ENCODE results near the gene DLGAP4. TPM values are rescaled to one million over a fixed set of nuclear protein-coding genes. Genes with fewer than 3 reads are reported as not detected.

The DLGAP4 gene
- total RNA-seq, 2 experiments from 2014 or later: 19.9 to 23.6 TPM

DNA sequence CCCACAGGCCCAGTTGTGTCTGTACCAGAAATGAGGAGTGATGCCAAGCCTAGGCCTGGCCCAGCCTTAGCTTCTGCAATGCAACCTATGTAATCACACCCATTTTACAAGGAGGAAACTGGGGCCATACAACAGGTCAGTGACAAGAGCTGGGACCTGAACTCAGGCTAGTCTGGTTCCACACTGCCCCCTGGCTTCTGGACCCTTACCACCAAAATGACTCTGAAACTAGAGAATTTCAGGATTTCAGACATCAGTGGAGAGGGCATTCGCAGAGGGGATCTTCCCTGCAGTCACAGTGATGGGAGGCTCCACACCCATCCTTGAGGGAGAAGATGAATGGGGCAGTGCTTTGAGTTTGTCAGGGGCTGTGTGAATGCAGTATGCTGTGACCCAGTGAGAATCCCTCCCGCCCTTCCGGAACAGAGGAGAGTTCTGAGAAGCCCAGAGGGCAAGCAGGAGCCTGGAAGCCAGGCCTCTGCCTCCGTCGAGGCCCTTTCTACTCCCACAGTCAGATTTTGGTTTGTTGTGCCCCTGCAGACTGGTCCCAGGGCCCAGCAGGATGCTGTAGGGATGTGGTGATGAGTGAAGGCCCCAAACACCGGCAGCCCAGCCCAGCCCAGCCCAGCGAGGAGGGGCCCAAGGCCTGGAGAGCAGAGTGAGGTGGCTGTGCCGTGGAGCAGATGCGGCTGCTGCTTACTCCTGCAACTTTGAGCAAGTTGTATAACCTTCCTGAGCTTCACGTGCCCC is 187.1 kb downstream of the DLGAP4 start:
- H3K4me1 Mint-ChIP-seq (ENCODE audit: low read depth): peaks cover 41% of the 10 kb centered on the region
- H3K27ac Mint-ChIP-seq: peak overlapping the region; percentile 93
- no peaks in the 10 kb centered on the region for H3K9me3 Mint-ChIP-seq (ENCODE audit: insufficient read depth)
- DNase-seq (peak; percentile 44), ATAC-seq (no peak)
- CTCF ChIA-PET: interaction anchor here (1.1 to 2.7 kb wide), 9 partner anchors 11 to 291 kb away, joined by 3 to 13 read pairs (median 6); no protein-coding TSS in a partner anchor
- POLR2A ChIA-PET: interaction anchor here (0.8 kb wide), 1 partner anchor 95 kb away, joined by 3 read pairs; no protein-coding TSS in a partner anchor
- no peak overlapping the region for H3K4me3 Mint-ChIP-seq
- H3K36me3 Mint-ChIP-seq (ENCODE audit: low read depth): peaks cover 4% of the 10 kb centered on the region
- H3K27me3 Mint-ChIP-seq (ENCODE audit: low read depth): no peaks in the 10 kb centered on the region

DNA sequence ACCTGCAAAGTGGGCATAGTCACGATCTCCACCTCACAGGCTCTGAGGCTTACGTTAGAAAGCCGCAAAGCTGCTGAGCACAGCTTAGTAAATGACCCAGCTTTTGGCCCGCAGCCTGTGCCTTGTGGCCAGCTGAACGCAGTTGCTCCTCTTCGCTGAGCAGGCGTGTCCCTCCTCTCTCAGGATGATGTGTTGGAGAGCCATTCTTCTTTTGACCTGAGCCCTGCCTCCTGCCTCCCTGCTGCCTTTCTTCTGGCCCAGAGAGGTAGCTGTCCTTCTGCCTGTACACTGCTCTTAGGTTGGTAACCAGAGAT is 187.6 kb downstream of the DLGAP4 start:
- DNase-seq: no peak
- Mint-ChIP-seq H3K27ac (peak overlapping the region; percentile 18), H3K4me3 (no peak overlapping the region), H3K4me1 (ENCODE audit: low read depth) (peaks cover 41% of the 10 kb centered on the region), H3K9me3 (ENCODE audit: insufficient read depth) (no peaks in the 10 kb centered on the region), H3K27me3 (ENCODE audit: low read depth) (no peaks in the 10 kb centered on the region), H3K36me3 (ENCODE audit: low read depth) (peaks cover 4% of the 10 kb centered on the region)
- CTCF ChIA-PET: interaction anchor here (2.1 to 2.7 kb wide), 2 partner anchors 54 to 291 kb away, joined by 7 to 13 read pairs; no protein-coding TSS in a partner anchor
- no peak for ATAC-seq
- POLR2A ChIA-PET: no interaction called here

DNA sequence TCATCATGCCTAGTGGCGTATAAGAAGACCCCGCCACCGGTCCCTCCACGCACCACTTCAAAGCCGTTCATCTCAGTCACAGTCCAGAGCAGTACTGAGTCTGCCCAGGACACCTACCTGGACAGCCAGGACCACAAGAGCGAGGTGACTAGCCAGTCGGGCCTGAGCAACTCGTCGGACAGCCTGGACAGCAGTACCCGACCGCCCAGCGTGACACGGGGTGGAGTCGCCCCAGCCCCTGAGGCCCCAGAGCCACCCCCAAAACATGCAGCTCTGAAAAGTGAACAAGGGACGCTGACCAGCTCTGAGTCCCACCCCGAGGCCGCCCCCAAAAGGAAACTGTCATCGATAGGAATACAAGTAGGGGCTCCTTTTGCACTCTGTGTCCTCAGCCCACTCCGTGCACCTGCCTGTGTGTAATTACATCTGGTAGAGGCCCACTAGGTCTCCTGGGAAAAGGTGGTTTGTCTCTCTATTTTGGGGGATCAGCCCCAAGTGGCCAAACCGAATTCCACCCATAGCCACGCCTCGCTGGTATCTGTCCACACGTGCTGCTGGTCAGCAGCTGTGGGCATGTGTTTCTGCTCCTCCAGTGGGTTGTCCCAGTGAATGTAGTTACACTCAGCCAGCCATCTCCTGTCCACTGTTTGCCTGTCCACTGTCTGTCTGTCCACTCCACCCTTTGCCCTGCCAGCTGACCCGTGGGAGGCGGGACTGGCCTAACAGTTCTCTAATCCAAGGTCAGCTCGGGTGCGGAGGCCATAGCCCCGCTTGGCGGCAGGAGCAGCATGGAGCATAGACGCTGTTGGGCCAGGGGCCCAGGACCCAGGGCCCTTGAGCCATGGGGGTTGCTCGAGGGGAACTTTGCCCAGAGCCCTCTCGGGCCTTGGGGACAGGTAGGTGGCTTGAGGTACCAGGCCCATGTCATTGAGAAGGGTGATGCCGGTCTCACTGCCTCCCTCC is 190.8 kb downstream of the DLGAP4 start:
- ChIA-PET POLR2A (no interaction called here), CTCF (no interaction called here)
- Mint-ChIP-seq H3K4me1 (ENCODE audit: low read depth) (peaks cover 21% of the 10 kb centered on the region), H3K27me3 (ENCODE audit: low read depth) (no peaks in the 10 kb centered on the region), H3K36me3 (ENCODE audit: low read depth) (peaks cover 6% of the 10 kb centered on the region), H3K9me3 (ENCODE audit: insufficient read depth) (no peaks in the 10 kb centered on the region), H3K4me3 (no peak overlapping the region), H3K27ac (no peak overlapping the region)
- ATAC-seq (no peak), DNase-seq (no peak)

DNA sequence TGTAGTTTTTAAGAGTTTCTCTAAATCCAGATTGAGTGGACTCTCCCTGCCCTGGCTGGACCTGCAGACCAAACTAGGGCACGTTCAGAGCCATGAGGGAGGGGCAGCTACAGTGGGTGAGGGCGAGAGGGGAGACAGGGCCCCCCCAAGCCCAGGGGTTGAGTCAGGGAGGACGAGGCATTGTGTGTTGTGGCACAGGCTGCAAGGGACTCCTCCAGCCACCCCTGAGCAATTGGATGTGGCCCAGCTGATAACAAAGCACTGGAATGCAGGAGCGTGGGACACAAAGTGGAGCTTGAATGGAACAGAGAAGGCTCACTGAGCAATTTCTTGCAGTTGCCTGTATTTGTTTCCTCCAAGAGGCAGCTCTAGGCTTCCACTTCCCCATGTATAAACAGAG is 191.7 kb downstream of the DLGAP4 start:
- Mint-ChIP-seq H3K9me3 (ENCODE audit: insufficient read depth) (no peaks in the 10 kb centered on the region), H3K4me1 (ENCODE audit: low read depth) (peaks cover 13% of the 10 kb centered on the region), H3K27ac (no peak overlapping the region), H3K27me3 (ENCODE audit: low read depth) (no peaks in the 10 kb centered on the region), H3K36me3 (ENCODE audit: low read depth) (peaks cover 6% of the 10 kb centered on the region), H3K4me3 (no peak overlapping the region)
- ATAC-seq (no peak), DNase-seq (no peak)
- ChIA-PET CTCF (no interaction called here), POLR2A (no interaction called here)

DNA sequence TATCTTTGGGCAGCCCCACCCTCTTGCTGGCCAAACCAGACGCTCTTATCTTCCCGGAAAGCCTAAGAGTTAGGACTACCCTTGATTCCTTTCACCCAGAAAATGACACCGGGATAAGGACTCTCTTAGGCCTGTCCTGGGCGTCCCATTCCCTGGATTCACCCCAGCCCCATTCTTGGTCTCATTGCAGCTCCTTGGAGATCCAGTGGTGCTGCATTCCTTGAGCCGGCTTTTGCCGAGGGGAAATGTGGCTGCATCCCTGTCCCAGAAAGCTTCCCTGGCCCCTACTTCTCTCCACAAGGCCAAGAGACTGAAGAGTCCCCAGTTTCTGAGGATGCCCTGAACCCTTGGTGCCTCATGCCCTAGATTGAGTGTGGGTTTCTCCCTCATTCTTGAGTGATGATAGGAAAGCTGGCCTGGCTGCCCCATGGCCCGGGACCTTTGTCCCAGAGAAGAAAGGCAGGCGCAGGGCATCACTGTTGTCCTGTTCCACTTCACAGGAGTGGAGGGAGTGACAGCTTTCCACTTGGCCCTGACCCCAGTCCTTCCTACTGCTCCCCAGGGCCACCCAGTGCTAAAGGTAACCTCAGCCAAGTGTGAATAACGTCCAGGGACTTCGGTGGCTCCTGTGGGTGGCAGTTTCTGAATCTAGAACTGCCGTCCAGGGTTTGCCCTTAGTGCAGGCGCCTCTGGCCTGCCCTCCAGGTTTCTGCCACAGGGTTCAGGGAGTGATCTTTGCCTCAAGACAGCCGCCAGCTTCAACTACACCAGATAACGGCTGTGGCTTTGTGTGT is 192.4 kb downstream of the DLGAP4 start:
- Mint-ChIP-seq H3K4me3 (no peak overlapping the region), H3K27ac (no peak overlapping the region)
- CTCF ChIA-PET: no interaction called here

DNA sequence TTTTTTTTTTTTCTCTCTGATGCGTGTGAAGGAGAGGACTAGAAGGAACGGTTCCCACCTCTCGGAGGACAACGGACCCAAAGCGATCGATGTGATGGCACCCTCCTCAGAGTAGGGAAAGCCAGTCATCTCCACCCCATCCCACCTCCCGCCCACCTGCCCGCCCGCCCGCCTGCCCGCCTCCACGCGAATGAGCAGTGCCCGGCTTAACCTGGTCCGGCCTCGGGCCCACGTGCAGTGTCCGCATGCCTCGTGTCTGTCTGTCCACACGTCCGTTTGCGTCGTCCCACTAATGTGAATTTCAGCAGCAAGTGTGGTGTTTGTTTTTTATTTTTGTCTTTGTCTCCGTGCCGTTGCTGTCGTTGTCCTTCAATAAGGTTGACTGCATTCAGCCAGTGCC is 193.1 kb downstream of the DLGAP4 start:
- CTCF ChIA-PET: no interaction called here
- peaks cover 6% of the 10 kb centered on the region for H3K36me3 Mint-ChIP-seq (ENCODE audit: low read depth)

More for the DNA sequence above, 192.4 kb downstream of the DLGAP4 start:
- no peaks in the 10 kb centered on the region for H3K27me3 Mint-ChIP-seq (ENCODE audit: low read depth)
- H3K36me3 Mint-ChIP-seq (ENCODE audit: low read depth): peaks cover 6% of the 10 kb centered on the region
- POLR2A ChIA-PET: no interaction called here
- H3K4me1 Mint-ChIP-seq (ENCODE audit: low read depth): peaks cover 5% of the 10 kb centered on the region
- H3K9me3 Mint-ChIP-seq (ENCODE audit: insufficient read depth): no peaks in the 10 kb centered on the region
- no peak for DNase-seq
- ATAC-seq: no peak

GRCh38 chr20:36499723-36500501 is 193.8 kb downstream of the DLGAP4 start:
- no peaks in the 10 kb centered on the region for H3K9me3 Mint-ChIP-seq (ENCODE audit: insufficient read depth)

More for the DNA sequence above, 193.1 kb downstream of the DLGAP4 start:
- no peaks in the 10 kb centered on the region for H3K27me3 Mint-ChIP-seq (ENCODE audit: low read depth)
- POLR2A ChIA-PET: no interaction called here
- H3K4me1 Mint-ChIP-seq (ENCODE audit: low read depth): no peaks in the 10 kb centered on the region
- DNase-seq (no peak), ATAC-seq (no peak)
- H3K27ac Mint-ChIP-seq: no peak overlapping the region
- no peak overlapping the region for H3K4me3 Mint-ChIP-seq
- no peaks in the 10 kb centered on the region for H3K9me3 Mint-ChIP-seq (ENCODE audit: insufficient read depth)

GRCh38 chr20:36501367-36502006 is 195.3 kb downstream of the DLGAP4 start:
- no peak overlapping the region for H3K4me3 Mint-ChIP-seq
- H3K9me3 Mint-ChIP-seq (ENCODE audit: insufficient read depth): no peaks in the 10 kb centered on the region
- H3K27me3 Mint-ChIP-seq (ENCODE audit: low read depth): no peaks in the 10 kb centered on the region
- H3K27ac Mint-ChIP-seq: no peak overlapping the region
- DNase-seq: no peak
- peaks cover 3% of the 10 kb centered on the region for H3K4me1 Mint-ChIP-seq (ENCODE audit: low read depth)
- ChIA-PET CTCF (interaction anchor here (0.7 to 1.5 kb wide), 3 partner anchors 10 to 62 kb away, joined by 3 to 5 read pairs (median 4); no protein-coding TSS in a partner anchor), POLR2A (no interaction called here)
- ATAC-seq: no peak
- H3K36me3 Mint-ChIP-seq (ENCODE audit: low read depth): peaks cover 6% of the 10 kb centered on the region

More at GRCh38 chr20:36499723-36500501, 193.8 kb downstream of the DLGAP4 start:
- peaks cover 6% of the 10 kb centered on the region for H3K36me3 Mint-ChIP-seq (ENCODE audit: low read depth)
- DNase-seq: no peak
- no peaks in the 10 kb centered on the region for H3K27me3 Mint-ChIP-seq (ENCODE audit: low read depth)
- CTCF ChIA-PET: interaction anchor here (1.1 kb wide), 1 partner anchor 359 kb away, joined by 3 read pairs; no protein-coding TSS in a partner anchor
- H3K4me3 Mint-ChIP-seq: no peak overlapping the region
- ATAC-seq: no peak
- POLR2A ChIA-PET: interaction anchor here (0.8 to 0.9 kb wide), 2 partner anchors 8 to 27 kb away, joined by 3 read pairs; no protein-coding TSS in a partner anchor
- H3K4me1 Mint-ChIP-seq (ENCODE audit: low read depth): no peaks in the 10 kb centered on the region
- H3K27ac Mint-ChIP-seq: no peak overlapping the region

DNA sequence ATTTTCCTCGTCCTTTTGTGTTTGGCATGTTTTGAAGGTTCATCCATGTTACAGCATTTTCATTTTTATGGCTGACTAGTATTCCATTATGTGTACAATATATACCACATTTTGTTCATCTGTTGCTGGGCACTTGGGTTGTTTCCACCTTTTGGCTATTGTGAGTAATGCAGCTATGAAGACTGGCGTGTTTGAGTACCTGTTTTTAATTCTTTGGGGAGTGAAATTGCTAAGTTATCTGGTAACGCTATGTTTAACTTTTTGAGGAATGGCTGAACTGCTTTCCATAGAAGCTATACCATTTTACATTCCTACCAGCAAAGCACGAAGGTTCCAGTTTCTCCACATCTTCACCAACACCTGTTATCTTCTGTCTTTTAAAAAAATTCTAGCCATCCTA is 198.2 kb downstream of the DLGAP4 start:
- POLR2A ChIA-PET: no interaction called here
- CTCF ChIA-PET: interaction anchor here (0.7 kb wide), 1 partner anchor 100 kb away, joined by 4 read pairs; no protein-coding TSS in a partner anchor
- Mint-ChIP-seq H3K27ac (no peak overlapping the region), H3K9me3 (ENCODE audit: insufficient read depth) (no peaks in the 10 kb centered on the region), H3K4me3 (no peak overlapping the region), H3K4me1 (ENCODE audit: low read depth) (peaks cover 6% of the 10 kb centered on the region), H3K27me3 (ENCODE audit: low read depth) (no peaks in the 10 kb centered on the region), H3K36me3 (ENCODE audit: low read depth) (peaks cover 4% of the 10 kb centered on the region)
- no peak for ATAC-seq
- DNase-seq: no peak

DNA sequence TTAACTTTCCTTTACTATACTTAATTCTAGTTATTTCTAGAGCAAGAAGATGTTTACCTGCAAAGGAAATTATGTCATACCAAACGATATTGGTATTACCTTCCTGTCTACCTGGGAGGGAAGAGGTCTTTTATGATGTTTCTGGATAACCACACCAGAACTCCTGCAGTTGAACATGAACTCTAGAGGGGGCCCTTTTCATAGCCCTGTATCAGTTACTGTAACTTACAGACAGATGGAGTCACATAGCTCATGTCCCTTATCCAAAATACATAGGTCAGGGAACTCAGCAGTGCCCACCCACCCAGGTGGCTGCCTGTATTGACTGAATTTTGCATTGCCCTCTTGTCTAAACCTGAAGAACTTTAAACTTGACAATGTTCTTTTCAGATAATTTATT is 200.1 kb downstream of the DLGAP4 start:
- CTCF ChIA-PET: interaction anchor here (0.6 to 2.9 kb wide), 21 partner anchors 11 to 358 kb away, joined by 3 to 15 read pairs (median 4); partner anchors contain the start of gene RAB5IF
- Mint-ChIP-seq H3K4me1 (ENCODE audit: low read depth) (peaks cover 6% of the 10 kb centered on the region), H3K36me3 (ENCODE audit: low read depth) (peaks cover 1% of the 10 kb centered on the region), H3K9me3 (ENCODE audit: insufficient read depth) (no peaks in the 10 kb centered on the region), H3K4me3 (no peak overlapping the region), H3K27ac (no peak overlapping the region), H3K27me3 (ENCODE audit: low read depth) (no peaks in the 10 kb centered on the region)
- ATAC-seq (peak; percentile 88), DNase-seq (peak; percentile 31)
- POLR2A ChIA-PET: no interaction called here

Data from activated CD8-positive, alpha-beta T cell treated with anti-CD3 and anti-CD28 coated beads, Interleukin-2, amount 10 ng/mL, durations not matched to agents 7 days and 5 days (primary cell).